KBM-7 (cell line): ENCODE data around the gene ALPK3.
A peak's percentile ranks its signal among the peaks of the same experiment; 100 is the strongest.

Experiments used
- DNase-seq: peaks from one replicate; pipeline ENCODE4 v3.0.0-alpha.2; 2015
- in situ Hi-C: fragments of 300-500 bp; cut with MboI; formaldehyde crosslinking; loops from 2 replicates; pipeline ENCODE4 v1.14.3; 2020; ENCODE audit warnings: low sequenced_read_pairs, low pct_unique_long_range_greater_than_20kb, mixed read lengths

Gene ALPK3

DNA sequence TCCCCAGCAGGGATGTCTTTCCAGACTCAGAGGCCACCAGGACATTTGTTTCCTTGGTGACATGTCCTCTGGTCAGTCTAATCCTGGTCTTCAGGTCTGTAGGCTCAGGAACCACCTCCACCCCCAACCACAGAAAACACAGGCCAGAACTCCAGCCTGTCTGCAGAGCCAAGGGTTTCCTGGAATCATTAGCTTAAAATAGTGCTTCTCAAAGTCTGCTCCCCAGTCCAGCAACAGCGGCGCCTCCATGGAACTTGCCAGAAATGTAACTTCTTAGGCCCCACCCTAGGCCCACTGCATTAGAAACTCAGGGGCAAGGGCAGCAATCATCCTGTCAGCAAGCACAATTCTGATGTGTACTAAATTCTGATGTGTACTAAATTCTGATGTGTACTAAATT, 87.3 kb downstream of the ALPK3 start:
- in situ Hi-C loops = no loop called here
- DNase-seq = no peak

DNA sequence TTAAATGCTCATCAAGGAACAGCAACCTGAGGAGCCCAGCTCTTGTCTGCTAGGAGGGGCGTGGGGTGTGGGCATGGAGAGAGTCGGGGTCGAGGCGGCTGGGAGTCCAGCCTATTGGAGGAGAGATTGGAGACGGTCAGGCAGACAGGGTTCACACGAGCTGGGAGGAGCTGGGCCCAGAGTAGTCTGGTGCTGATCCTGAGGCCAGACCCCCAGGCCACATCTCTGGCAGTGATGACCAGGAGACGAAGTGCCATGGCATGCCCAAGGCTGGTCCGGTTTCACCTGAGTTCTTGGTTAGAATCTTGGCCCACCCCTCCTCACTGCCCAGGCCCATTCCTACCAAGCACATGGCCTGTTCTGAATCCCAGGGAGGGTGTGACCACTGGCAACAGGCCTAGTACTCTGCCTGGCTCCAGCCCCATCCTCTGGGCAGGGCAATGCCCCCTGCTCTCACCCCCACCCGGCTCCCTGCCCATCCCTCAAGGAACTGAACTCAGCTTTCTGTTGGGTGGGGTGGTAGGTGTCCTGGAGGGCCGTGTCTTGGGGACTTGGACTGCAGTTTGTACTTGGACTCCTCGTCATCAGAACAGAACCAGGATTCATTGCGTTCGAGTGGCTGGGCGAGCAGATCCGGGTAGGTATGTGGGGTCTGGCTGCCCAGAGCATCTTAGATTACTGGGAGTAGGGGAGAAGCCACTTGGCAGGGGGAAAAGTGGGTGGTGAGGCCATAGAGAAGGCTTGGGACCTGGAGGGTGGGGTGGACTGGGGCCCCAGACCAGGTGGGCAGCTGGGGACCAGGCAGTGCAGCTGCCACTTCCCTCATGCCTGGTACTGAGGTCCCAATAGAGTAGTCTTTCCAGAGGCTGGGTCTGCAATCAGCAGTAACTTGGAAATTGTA, 88.1 kb downstream of the ALPK3 start:
- DNase-seq = no peak
- in situ Hi-C loops = no loop called here

DNA sequence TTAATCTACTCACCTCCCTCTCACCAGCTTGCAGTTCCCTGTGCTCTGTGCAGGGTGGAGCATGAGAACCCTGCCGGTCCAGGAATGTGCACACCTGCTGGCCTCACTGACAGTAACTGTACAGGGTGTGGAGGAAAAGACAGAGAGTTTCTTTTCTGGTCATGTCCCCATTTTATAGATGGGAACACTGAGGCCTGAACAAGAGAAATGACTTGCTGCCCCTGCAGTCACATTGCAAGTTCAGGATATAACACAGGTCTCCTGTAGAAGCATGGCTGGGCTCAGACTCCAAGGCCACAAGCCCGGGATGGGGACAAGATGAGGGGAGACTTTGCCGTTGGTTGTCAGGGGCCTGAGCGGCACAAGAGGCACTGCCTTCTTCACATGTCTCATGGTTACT, 90.6 kb downstream of the ALPK3 start:
- DNase-seq = no peak
- in situ Hi-C loops = no loop called here

DNA sequence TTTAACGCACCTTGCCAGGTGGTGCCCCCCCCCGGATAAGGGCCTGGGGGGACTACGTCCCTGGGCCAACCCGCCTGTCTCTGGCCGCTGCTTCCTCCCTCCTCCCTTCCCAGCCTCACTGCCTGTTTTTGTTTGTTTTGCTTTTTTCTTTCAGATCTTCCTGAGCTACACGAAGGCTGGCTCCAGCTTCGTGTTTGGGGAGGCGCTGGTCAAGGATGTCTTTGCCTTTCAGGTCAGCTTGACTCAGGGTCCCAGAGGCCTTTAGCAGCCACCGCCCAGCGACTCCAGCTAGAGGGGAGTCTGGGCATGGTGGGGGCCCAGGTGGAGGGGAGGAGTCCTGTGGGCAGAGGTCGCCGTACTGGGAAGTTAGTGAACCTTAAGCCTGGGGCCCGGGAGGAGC, 91.4 kb downstream of the ALPK3 start:
- in situ Hi-C loops = no loop called here

DNA sequence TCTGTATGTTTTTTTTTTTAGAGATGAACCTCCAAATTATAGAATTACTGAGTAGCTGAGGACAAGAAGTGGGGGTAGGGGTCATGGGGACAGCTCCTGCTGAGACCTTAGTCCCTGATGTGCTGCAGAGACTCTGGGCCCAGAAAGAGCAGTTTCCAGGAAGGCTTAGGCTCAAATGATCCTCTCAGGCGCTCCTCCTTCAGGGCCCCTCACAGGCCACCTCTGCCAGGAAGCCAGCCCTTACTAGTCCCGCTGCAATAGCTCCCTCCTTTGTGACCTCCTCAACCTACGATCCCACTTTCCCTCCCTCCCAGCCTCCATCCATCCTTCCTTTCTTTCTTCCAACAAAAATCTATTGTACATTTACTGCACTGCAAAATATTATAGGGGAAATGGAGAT, 91.9 kb downstream of the ALPK3 start:
- in situ Hi-C loops = no loop called here
- no peak for DNase-seq

More for the DNA sequence above, 91.4 kb downstream of the ALPK3 start:
- no peak for DNase-seq

DNA sequence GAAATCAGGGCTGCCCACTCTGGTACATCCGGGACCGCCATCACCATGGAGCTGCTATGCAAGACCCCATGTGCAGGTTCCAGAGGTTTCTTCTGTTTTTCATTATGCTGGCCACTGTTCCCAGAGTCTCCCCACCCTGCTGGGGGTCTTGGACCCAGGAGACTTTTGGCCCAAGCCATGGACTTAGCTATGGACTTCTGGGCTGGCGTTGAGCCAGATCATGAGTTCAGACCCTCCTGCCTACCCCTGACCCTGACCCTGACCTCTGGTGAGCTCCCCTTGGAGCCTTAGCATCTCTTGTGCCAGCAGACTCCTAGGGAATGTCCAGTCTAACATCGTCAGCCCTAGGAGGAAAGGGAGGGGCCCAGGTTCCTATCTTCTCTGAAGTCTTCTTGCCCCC, 92.6 kb downstream of the ALPK3 start:
- in situ Hi-C loops = no loop called here
- DNase-seq = no peak

DNA sequence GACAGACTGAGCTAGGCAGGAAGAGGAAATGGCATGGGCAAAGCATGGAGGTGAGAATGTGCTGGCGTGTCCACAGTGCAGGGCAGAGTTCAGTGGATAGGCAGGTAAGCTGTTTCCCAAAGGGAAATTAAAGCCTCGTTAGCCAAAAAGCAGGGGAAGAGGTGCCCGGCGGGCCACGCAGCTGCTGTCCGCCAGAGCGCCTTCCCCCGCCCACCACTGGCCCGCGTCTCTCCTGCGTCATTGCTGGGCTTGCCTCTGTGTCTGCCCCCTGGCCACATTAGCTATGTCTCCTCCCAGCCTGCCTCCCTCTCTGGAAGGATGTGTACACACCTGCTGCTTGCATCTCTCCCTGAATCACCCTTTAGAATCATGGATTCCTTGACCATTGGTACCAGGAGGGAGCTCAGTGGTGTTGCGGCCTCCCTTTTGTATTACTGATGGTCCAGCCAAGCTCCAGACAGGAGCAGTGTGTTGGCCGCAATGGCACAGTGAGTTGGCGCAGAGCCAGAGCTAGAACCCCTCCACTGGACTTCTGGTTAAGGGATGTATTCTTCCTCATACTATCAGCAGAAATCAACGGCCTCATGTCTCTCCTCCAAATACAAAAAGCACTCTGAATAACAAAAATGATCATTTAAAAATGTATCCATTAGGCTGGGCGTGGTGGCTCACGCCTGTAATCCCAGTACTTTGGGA, 93.9 kb downstream of the ALPK3 start:
- DNase-seq = no peak
- in situ Hi-C loops = no loop called here

DNA sequence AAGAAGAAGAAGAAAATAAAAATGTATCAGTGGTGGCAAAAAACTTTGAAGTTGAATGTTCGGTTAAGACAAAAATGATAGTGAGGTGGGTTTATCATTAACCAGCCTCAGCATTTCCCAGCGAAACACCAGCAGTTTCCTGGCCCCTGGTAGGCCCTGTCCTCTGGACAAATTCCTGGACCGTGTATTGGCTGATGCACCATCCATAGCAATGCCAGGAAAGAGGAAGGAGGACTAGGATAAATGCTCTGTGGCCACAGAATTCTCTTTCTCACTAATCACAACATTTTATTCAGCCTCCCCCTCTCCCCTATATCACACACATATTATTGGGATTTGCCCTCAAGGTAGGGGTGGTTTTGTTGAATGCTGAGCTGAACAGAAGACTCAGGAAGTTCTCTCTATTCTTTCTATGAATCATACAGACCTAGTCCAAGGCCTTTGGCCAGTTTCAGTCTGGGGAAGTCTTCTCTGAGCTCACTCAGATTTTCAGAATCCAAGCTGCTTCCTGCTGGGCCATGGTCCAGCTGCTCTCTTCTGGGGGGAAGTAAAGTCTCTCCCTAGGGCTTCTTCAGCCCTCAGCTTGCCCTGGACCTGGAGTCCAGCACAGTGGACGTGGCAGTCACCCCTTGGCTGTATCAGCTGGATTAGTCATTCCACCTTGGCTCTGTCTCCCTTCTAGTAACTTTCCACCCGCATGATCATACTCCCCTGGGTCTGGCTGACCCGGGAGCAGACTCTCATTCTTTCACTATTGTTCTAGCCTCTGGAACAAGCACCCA, 94.9 kb downstream of the ALPK3 start:
- in situ Hi-C loops = no loop called here

DNA sequence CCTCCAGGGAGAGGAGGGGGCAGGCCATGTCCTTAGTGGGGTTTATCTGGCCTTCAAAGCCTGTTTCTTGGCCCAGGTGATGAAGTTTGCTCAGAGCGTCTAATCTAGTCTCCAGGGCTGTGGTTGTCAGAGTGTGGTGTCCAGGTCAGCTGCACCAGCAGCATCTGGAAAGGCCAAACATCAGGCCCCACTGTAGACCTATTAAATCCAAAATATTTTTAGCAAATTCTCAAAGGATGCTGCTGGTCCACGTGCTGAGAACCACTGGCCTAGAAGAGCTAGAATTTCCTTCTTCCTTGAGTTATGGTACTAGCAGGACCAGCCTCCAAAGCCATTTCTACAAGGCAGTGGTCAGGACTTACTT, 96.2 kb downstream of the ALPK3 start:
- no peak for DNase-seq
- in situ Hi-C loops = no loop called here

More for the DNA sequence above, 94.9 kb downstream of the ALPK3 start:
- peak; percentile 32 for DNase-seq

DNA sequence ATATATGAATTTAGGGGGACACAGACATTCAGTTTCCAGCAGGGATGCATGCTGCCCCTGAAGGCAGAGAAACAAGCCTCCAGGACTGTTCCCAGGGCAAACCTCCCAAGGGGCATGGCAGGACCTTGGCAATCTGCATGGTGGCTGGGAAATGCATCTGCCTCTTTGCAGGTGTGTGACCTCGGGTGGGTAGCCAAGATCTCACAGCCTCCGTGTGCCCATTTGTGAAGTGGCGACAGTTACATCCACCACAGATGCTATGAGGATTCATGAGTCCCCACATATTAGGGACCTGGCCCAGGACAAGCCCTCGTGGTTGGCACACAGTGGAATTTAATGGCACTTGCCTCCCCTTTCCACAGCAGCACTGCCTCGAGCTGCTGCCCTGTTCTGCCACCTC, 97.2 kb downstream of the ALPK3 start:
- in situ Hi-C loops = no loop called here
- no peak for DNase-seq

DNA sequence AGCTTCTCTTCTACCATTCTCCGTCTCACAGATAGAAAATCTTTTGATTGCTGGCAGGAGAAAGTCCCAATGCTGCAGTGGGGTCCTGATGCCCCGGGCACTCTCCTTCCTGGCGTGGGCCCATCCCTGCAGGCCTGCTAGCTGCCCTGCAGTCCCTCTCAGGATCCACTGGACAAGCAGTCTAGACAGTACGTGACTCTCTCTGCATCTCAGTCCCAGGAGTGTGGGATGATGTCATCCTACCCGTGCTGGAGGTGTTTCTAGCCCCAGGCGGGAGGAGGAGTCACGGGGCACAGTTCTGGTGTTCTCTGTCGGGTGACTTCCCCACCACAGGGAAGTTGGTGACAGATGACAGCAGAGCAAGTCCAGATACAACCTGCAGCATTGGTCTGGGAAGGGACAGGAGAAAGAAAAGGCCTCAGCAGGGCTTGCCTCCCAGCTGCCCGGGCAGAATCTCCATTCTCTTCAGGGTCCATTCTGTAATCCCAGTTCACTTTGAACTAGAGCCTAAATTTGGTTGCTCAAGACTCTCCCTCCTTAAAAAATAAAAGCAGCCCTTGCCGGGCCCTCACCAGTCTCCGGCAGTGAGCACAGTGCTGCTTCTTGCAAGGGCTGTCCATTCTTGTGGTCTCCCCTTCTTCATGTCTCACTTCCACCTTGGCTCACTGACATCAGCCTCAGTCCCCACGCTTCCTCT, 97.9 kb downstream of the ALPK3 start:
- peak; percentile 90 for DNase-seq
- in situ Hi-C loops = no loop called here

DNA sequence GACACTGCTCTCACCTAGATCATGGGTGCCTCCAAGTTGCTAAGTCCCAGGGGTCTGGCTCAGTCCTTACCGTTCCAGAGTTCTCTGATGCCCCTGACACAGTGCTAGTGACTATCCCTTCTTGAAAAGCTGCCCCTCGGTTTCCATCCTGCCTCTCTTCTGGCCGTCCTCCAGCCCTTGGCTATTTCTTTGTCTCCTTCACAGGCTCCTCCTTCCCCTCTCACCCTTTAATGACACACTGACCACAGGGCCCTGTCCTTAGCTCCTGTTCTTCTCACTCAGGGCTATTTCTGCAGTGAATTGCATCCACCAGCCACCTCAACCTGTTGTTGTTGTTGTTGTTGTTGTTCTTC, 98.4 kb downstream of the ALPK3 start:
- DNase-seq = no peak
- in situ Hi-C loops = no loop called here

DNA sequence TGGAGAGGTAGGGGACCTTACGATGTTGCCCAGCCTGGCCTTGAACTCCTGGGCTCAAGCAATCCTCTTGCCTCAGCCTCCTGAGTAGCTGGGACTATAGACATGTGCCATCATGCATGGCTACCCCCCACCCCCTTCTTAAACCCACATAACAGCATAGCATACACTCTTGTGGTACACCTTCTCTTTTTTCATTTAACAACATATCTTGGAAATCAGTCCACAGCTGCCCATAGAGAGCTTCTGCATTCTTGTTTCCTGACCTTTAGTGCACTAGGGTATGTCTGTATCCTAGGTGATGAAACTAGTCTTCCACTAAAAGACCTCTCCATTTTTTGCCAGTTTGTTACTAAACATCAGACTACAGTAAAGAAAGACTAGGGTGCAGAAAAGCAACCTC, 100.3 kb downstream of the ALPK3 start:
- peak; percentile 65 for DNase-seq
- in situ Hi-C loops = no loop called here

DNA sequence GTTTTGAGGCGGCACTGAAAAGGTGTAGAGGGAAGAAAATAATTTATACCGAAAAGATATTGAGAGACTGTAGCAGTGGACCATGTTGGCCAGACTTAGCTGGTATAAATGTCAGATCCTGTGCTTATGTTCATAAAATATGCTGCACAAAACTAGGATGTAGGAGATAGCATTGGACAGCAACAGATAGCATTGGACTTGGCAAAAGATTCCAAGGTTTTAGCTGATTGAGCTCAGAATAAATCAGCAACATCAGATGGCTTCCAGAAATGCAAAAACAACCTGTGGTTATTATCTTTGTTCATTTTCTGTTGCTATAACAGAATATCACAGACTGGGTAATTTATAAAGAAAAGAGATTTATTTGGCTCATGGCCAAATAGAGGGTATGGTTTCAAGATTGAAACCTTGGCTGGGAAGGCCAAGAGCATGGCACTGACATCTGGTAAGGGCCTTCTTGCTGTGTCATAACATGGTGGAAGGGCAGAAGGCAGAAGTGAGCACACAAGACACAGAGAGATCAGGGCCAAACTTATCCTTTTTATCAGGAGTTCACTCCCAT, 102.0 kb downstream of the ALPK3 start:
- in situ Hi-C loops = no loop called here
- DNase-seq = no peak

DNA sequence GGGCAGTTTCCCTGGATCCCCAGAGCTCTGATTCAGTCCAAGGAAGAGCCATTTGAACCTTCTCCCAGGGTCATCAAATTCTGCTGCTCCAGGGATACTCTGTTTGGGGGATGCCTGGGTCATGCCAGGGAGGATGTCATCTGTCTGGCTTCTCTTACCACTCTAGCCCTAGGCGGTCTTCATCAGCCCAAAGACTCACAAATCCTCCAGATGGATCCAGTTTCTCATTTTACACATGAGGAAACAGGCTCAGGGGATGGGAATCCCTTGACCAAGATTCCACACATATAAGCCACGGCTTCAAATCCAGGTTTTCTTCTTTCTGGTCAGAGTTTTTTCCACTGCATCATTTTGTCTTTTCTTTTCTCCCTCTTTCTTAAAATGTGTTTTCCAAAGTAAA, 104.0 kb downstream of the ALPK3 start:
- in situ Hi-C loops = no loop called here
- DNase-seq = no peak

DNA sequence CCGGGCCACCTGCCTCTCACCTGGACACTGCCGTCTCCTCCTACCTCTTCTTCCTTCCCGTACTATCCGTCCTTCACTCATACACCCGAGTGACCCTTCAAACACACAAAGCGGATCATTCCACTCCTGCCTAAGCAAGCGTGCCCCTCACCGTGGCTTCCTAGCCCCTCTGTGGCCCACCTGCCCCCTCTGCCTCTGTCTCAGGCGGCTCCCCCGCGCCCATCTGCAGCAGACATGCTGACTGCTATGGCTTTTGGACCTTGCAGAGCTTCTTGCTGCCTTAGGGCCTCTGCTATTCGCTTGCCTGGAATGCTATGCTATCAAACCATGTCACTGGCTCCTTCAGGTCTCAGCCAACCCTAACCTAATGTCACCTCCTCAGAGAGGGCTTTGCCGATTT, 105.4 kb downstream of the ALPK3 start:
- no peak for DNase-seq
- in situ Hi-C loops = no loop called here
